Gastroesophageal sphincter (tissue), 4 donors: ENCODE measurements around the gene ERG28. TPM values are rescaled to one million over a fixed set of nuclear protein-coding genes. Genes with fewer than 3 reads are reported as not detected.

Source experiments
- ATAC-seq: fragments of 150-250 bp; one replicate; pipeline ENCODE4 v1.9.1; 2016; ENCODE audit warnings: mild to moderate bottlenecking, moderate library complexity
- H3K27ac ChIP-seq, 4 donors: fragments of 200-600 bp; sonication (generic) in 3 of 4; 1 replicate in 3 of 4; 2 replicates in 1 of 4; pipeline ENCODE4 v1.5.1; 2016 to 2019
- H3K27me3 ChIP-seq: fragments of 200-600 bp; sonication (generic); one replicate; pipeline ENCODE4 v1.5.1; 2019
- H3K36me3 ChIP-seq, 2 donors: fragments of 200-600 bp; sonication (generic); one replicate each; pipeline ENCODE4 v1.5.1; 2019; ENCODE audit warnings: control low read depth in 1 of 2
- H3K4me1 ChIP-seq, 3 donors: fragments of 200-600 bp; sonication (generic); 1 replicate in 2 of 3; 2 replicates in 1 of 3; pipeline ENCODE4 v1.5.1; 2016 to 2019; ENCODE audit warnings: control low read depth in 2 of 3
- H3K4me3 ChIP-seq, 2 donors: fragments of 200-600 bp; sonication (generic); one replicate each; pipeline ENCODE4 v1.5.1; 2019; ENCODE audit warnings: mild to moderate bottlenecking in 1 of 2, moderate library complexity in 1 of 2
- H3K9me3 ChIP-seq, 3 donors: fragments of 200-600 bp; sonication (generic); one replicate each; pipeline ENCODE4 v1.5.1; 2017 to 2019; ENCODE audit warnings: control low read depth in 2 of 3
- EP300 ChIP-seq: sonication (generic); formaldehyde crosslinking; IDR thresholded peaks from one replicate; pipeline ENCODE4 v1.6.1; 2017; ENCODE audit warnings: antibody characterized with exemption, mild to moderate bottlenecking
- POLR2A ChIP-seq, 2 donors: fragments of 450-650 bp; IDR thresholded peaks; one replicate each; pipeline ENCODE4 v1.6.1; 2017; ENCODE audit warnings: antibody characterized with exemption in 2 of 2, mild to moderate bottlenecking in 2 of 2, moderate library complexity in 1 of 2
- POLR2AphosphoS5 ChIP-seq: sonication (generic); formaldehyde crosslinking; IDR thresholded peaks from one replicate; pipeline ENCODE4 v1.6.1; 2017; ENCODE audit warnings: antibody characterized with exemption
- WGBS, 2 donors: methylation state at CpG; one replicate each; pipeline ENCODE4 v1.1.5; 2018; ENCODE audit warnings: low coverage in 1 of 2; 5-methylcytosine and 5-hydroxymethylcytosine counted together
- total RNA-seq, 4 donors: library from RNA; depleted of rRNA; stranded (reverse); fragments of >200 nt; gene quantifications; one replicate each; pipeline ENCODE4 v1.1.0, GENCODE V29; 2016
- TF ChIP-seq, protein P1 (sequence below), 4 experiments: fragments of 200-600 bp in 2 of 4; fragments of 450-650 bp in 2 of 4; sonication (generic) in 1 of 4; IDR thresholded peaks; one replicate each; pipeline ENCODE4 v1.5.1; 2017 to 2019; ENCODE audit warnings: antibody characterized with exemption in 4 of 4, mild to moderate bottlenecking in 2 of 4, moderate library complexity in 2 of 4

ERG28 gene
- total RNA-seq, 4 donors from 2014 or later, result 6.2 to 13.4 (median 7.0) TPM

DNA sequence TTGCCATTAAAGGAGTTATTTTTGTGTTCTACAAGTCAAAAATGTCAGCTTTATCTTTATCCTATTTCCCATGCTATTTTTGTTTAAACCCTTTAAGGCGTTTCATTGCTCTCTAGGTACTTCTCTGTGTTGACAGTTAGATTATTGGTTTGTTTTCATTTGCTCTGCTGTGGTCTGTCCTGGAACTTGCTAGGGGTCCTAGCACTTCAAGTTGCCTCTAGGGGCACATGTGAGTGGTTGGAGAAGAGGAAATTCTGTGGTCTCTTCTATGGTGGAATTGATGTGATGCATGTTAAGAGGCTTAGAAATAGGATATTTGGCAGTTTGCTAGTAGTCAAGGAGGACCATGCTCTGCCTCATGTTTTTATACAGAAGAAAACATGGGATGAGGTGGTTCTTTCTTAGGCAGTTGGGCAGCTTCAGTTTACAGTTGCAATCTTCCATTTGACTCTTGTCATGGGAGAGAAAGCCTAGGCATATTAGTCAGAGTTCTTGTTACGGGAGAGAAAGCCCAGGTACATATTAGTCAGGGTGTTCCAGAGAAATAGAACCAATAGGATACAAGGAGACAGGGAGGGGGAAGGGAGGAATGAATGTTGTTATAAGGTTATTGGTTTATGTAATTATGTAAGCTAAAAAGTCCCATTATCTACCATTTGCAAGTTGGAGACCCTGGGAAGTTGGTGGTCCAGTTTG lies 14.7 kb upstream of the ERG28 start:
- Histone ChIP-seq H3K4me3 (no peak overlapping the region), H3K9me3 (peaks cover 0 to 5% (median 0%) of the 10 kb centered on the region in 3 donors), H3K27ac (no peak overlapping the region), H3K4me1 (no peaks in the 10 kb centered on the region), H3K27me3 (no peaks in the 10 kb centered on the region), H3K36me3 (peaks cover 0 to 31% of the 10 kb centered on the region in 2 donors)
- WGBS, 2 donors, result 83 to 84% methylated on average over 2 of the region's 2 CpGs
- TF ChIP-seq POLR2AphosphoS5 (no peak), POLR2A (IDR thresholded peaks at IDR 0.05) (no peak), EP300 (no peak)
- TF ChIP-seq, protein P1, sequence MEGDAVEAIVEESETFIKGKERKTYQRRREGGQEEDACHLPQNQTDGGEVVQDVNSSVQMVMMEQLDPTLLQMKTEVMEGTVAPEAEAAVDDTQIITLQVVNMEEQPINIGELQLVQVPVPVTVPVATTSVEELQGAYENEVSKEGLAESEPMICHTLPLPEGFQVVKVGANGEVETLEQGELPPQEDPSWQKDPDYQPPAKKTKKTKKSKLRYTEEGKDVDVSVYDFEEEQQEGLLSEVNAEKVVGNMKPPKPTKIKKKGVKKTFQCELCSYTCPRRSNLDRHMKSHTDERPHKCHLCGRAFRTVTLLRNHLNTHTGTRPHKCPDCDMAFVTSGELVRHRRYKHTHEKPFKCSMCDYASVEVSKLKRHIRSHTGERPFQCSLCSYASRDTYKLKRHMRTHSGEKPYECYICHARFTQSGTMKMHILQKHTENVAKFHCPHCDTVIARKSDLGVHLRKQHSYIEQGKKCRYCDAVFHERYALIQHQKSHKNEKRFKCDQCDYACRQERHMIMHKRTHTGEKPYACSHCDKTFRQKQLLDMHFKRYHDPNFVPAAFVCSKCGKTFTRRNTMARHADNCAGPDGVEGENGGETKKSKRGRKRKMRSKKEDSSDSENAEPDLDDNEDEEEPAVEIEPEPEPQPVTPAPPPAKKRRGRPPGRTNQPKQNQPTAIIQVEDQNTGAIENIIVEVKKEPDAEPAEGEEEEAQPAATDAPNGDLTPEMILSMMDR (IDR thresholded peaks at IDR 0.05), result no peak
- ATAC-seq, result no peak

DNA sequence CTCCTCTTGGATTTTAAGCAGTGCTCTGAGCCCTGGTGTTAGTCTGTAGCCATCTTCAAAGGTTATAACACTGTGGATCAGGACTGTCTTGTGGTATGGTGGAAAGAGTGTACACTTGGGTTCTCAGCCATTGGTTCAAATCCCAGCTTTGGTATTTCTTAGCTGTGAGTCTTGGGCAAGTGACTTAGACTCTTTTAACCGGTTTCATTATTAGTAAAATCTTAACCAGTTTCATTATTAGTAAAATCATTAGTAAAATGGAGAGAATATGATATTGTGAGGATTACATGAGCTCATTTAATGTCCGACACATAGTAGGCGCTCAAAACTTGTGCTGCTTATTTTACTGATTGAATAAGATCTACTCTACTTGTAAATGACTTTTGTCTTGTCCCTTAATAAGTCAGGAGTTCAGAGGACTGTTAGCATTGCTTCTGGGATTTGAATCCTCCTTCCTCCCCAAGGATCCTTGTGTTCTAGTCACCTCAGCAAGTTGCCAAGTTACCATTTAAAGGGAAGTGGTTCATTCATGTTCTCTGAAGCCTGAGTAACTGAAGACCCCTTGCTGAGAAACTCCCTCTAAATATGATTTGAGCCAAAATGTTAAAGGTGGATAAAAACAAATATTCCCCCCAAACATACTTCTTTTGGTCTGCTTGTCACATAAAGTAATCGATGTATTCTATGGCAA lies 12.8 kb upstream of the ERG28 start:
- ATAC-seq, result no peak

DNA sequence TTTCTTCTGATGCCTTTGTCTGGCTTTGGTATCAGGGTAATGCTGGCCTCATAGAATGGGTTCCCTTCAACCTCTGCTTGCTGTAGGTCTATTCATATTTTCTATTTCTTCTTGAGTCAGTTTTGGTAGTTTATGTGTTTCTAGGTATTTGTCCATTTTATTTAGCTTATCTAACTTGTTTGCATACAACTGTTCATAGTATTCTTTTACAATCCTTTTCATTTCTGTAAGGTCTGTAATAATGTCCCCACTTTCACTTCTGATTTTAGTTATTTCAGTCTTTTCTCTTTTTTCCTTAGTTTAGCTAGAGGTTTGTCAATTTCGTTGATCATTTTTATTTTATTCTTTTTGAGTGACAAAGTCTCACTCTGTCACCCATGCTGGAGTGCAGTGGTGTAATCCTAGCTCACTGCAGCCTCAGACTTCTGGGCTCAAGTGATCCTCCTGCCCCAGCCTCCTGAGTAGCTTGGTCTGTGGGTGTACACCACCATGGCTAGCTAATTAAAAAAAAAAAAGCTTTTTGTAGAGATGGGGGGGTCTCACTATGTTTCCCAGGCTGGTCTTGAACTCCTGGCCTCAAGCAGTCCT lies 12.0 kb upstream of the ERG28 start:
- no peak for ATAC-seq
- Histone ChIP-seq H3K27me3 (no peaks in the 10 kb centered on the region), H3K9me3 (peaks cover 0 to 5% (median 0%) of the 10 kb centered on the region in 3 donors), H3K4me3 (no peak overlapping the region), H3K36me3 (peaks cover 0 to 49% of the 10 kb centered on the region in 2 donors), H3K27ac (no peak overlapping the region), H3K4me1 (peaks cover 0 to under 1% (median 0%) of the 10 kb centered on the region in 3 donors)
- WGBS, 2 donors, result 94% methylated on average over 1 of the region's 1 CpG; no CpG with 5 or more reads in 1 of the 2 donors
- no peak for TF ChIP-seq POLR2AphosphoS5
- no peak for TF ChIP-seq POLR2A (IDR thresholded peaks at IDR 0.05)
- no peak for TF ChIP-seq EP300
- TF ChIP-seq, protein P1 (IDR thresholded peaks at IDR 0.05), result no peak

More for the DNA sequence above, 12.8 kb upstream of the ERG28 start:
- H3K9me3 ChIP-seq, result peaks cover 0 to 5% (median 0%) of the 10 kb centered on the region in 3 donors
- no peak overlapping the region for H3K27ac ChIP-seq
- no peak overlapping the region for H3K4me3 ChIP-seq
- H3K36me3 ChIP-seq, result peaks cover 0 to 49% of the 10 kb centered on the region in 2 donors
- no peak for TF ChIP-seq POLR2A (IDR thresholded peaks at IDR 0.05)
- TF ChIP-seq, protein P1 (IDR thresholded peaks at IDR 0.05), result no peak
- no peak for TF ChIP-seq EP300
- TF ChIP-seq POLR2AphosphoS5, result no peak
- no peaks in the 10 kb centered on the region for H3K27me3 ChIP-seq
- WGBS, 2 donors, result 96 to 100% methylated on average over 4 of the region's 4 CpGs
- H3K4me1 ChIP-seq, result no peaks in the 10 kb centered on the region

DNA sequence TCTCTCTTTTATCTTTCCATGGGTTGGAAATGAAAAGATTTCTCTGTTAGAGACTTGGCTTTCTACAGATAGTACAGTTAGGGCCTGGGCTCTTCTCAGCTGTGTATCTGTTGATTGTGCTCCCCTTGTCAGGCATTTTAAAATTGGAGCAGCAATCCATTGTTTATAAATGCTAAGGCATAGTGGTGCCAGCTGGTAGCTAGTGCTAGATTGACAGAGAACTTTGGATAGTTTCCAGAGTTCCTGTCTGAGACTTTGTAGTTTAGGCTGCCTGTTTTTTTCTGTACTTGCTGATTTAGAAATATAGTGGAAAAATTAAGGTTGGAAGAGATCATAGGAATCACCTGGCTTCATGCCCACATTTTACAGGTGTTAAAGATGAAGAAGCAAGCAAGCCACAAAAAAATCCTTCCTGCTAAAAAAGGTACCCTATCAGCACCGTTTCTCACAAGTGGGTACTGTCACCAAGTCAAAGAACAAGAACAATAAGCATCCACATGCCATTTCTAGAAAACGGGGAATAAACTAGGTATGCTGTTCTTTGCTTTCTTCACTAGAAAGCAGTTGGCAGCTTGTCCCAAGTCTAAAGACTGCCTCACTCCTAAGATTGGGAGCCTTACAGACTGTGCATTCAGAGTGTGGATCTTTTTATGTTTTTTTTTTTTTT lies 6.6 kb upstream of the ERG28 start:
- Histone ChIP-seq H3K4me3 (no peak overlapping the region), H3K27ac (no peak overlapping the region), H3K4me1 (peaks cover 0 to 18% (median 0%) of the 10 kb centered on the region in 3 donors), H3K36me3 (peaks cover 0 to 42% of the 10 kb centered on the region in 2 donors), H3K27me3 (no peaks in the 10 kb centered on the region), H3K9me3 (peaks cover 0 to under 1% (median 0%) of the 10 kb centered on the region in 3 donors)
- ATAC-seq, result no peak
- 47 to 63% methylated on average over 2 of the region's 2 CpGs for WGBS, 2 donors
- no peak for TF ChIP-seq POLR2AphosphoS5
- TF ChIP-seq POLR2A (IDR thresholded peaks at IDR 0.05), result no peak
- TF ChIP-seq, protein P1 (IDR thresholded peaks at IDR 0.05), result no peak
- no peak for TF ChIP-seq EP300
